Ascending aorta (tissue), 2 donors: Measurements from ENCODE around the gene BABAM2. TPM values are rescaled to one million over a fixed set of nuclear protein-coding genes. Genes with fewer than 3 reads are reported as not detected.

Experiments used
- DNase-seq, 2 donors: peaks; one replicate each; pipeline ENCODE4 v3.0.0-alpha.2; 2019; ENCODE audit warnings: low spot score in 2 of 2
- H3K27ac ChIP-seq, 2 donors: fragments of 200-600 bp; sonication (generic); one replicate each; pipeline ENCODE4 v1.5.1; 2016 to 2017; ENCODE audit warnings: mild to moderate bottlenecking in 1 of 2
- H3K27me3 ChIP-seq: fragments of 200-600 bp; sonication (generic); one replicate; pipeline ENCODE4 v1.5.1; 2017
- H3K36me3 ChIP-seq, 2 donors: fragments of 200-600 bp; sonication (generic); one replicate each; pipeline ENCODE4 v1.5.1; 2016
- H3K4me1 ChIP-seq, 2 donors: fragments of 200-600 bp; sonication (generic); one replicate each; pipeline ENCODE4 v1.5.1; 2016 to 2017; ENCODE audit warnings: mild to moderate bottlenecking in 1 of 2
- H3K4me3 ChIP-seq, 2 donors: fragments of 200-600 bp; sonication (generic); one replicate each; pipeline ENCODE4 v1.5.1; 2016 to 2017; ENCODE audit warnings: mild to moderate bottlenecking in 1 of 2
- H3K9me3 ChIP-seq, 2 donors: fragments of 200-600 bp; sonication (generic); one replicate each; pipeline ENCODE4 v1.5.1; 2016
- CTCF ChIP-seq, 3 experiments: fragments of 200-600 bp in 2 of 3; fragments of 450-650 bp in 1 of 3; sonication (generic) in 2 of 3; IDR thresholded peaks; one replicate each; pipeline ENCODE4 v1.5.1; 2016 to 2019; ENCODE audit warnings: antibody characterized with exemption in 3 of 3, mild to moderate bottlenecking in 1 of 3, moderate library complexity in 1 of 3
- intact Hi-C: fragments of 100-400 bp; cut with DNase I; formaldehyde crosslinking; loops from one replicate; pipeline ENCODE4 v1.15.1; 2023
- total RNA-seq: library from RNA; depleted of rRNA; stranded (reverse); fragments of >200 nt; gene quantifications from one replicate; pipeline ENCODE4 v1.1.0, GENCODE V29; 2016

Gene BABAM2
- total RNA-seq, 1 donor from 2014 or later = 19.6 TPM

DNA sequence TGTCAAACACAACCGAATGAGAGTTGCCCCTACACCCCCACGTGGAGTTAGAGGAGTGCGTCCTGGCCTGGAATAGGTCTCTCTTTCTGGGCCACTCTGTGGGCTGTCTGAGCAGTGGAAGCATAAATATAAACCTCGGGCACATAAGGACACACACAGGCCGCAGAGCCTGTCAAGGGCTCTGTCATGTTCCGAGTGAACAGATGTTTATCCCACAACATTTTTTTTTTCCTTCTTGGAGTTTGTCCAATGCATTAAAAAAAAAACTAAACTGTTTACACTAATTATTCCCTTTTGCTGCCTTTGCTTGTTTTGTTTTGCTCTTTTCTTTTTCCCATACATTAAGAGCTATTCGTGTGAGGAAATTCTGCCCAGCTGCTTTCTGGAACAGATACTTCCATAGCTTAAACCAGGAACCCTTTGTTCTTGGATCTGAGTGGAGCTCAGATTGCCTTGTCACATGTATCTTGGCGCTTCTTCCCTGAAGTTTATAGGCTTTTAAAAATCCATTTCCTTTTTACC is 273.8 kb downstream of the BABAM2 start:
- Histone ChIP-seq H3K27me3 (no peaks in the 10 kb centered on the region), H3K9me3 (no peaks in the 10 kb centered on the region), H3K27ac (no peak overlapping the region), H3K4me1 (peaks cover 0 to 5% of the 10 kb centered on the region in 2 donors), H3K4me3 (no peak overlapping the region), H3K36me3 (no peaks in the 10 kb centered on the region)
- DNase-seq = no peak
- intact Hi-C loops = no loop called here
- no peak for TF ChIP-seq CTCF (IDR thresholded peaks at IDR 0.05)

DNA sequence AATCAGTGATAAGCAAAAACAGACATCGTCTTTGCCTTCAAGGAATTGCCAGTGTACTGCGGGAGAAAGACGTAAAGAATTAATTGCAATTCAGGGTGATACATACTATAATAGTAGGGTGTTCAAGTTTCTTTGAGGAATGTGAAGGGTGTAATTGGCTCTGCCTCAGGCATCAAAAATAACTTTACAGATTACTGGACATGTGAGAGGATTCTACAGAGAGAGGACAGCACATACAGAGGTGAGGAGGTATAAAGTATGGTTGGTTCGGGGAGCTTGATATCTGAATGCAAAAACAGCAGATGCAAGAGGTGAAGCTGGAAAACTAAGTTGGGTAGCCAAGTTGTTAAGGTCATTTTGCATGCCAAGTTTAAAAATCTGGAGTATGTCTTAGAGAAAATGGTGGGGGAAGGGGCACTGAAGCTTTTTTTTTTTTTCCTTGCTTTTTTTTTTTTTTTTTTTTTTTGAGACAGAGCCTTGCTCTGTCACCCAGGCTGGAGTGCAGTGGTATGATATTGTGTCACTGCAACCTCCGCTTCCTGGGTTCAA is 274.6 kb downstream of the BABAM2 start:
- no peaks in the 10 kb centered on the region for H3K9me3 ChIP-seq
- intact Hi-C loops = no loop called here
- no peak overlapping the region for H3K27ac ChIP-seq
- peaks cover 0 to 5% of the 10 kb centered on the region in 2 donors for H3K4me1 ChIP-seq
- H3K36me3 ChIP-seq = no peaks in the 10 kb centered on the region
- no peaks in the 10 kb centered on the region for H3K27me3 ChIP-seq
- no peak for DNase-seq
- H3K4me3 ChIP-seq = no peak overlapping the region
- TF ChIP-seq CTCF (IDR thresholded peaks at IDR 0.05) = no peak

DNA sequence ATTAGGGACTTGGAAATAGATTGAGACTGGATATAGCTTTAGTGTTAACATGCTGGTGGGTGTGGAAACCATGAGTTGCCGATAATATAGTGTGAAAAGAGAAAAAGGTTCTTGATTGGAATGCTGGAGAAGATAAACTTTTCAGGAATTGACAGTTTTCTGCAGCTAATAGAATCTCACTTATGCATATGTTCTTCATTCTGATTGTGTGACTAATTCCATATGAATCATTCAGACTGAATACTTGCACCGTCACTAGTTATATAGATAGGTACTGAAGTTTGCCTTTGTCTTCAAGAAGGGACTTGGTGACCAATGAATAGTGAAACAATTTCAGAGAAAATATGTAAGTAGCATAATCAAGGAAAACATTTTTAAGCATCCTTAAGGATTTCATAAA is 276.4 kb downstream of the BABAM2 start:
- H3K27me3 ChIP-seq = no peaks in the 10 kb centered on the region
- intact Hi-C loops = no loop called here
- no peak for TF ChIP-seq CTCF (IDR thresholded peaks at IDR 0.05)

GRCh38 chr2:28168376-28168775 is 277.8 kb downstream of the BABAM2 start:
- no peak for TF ChIP-seq CTCF (IDR thresholded peaks at IDR 0.05)
- H3K36me3 ChIP-seq = no peaks in the 10 kb centered on the region
- no peak for DNase-seq
- H3K27me3 ChIP-seq = no peaks in the 10 kb centered on the region
- H3K4me3 ChIP-seq = no peak overlapping the region
- no peaks in the 10 kb centered on the region for H3K9me3 ChIP-seq
- H3K4me1 ChIP-seq = peaks cover 0 to 5% of the 10 kb centered on the region in 2 donors
- intact Hi-C loops = no loop called here
- H3K27ac ChIP-seq = no peak overlapping the region

More for the DNA sequence above, 276.4 kb downstream of the BABAM2 start:
- Histone ChIP-seq H3K36me3 (no peaks in the 10 kb centered on the region), H3K4me1 (peaks cover 0 to 5% of the 10 kb centered on the region in 2 donors), H3K9me3 (no peaks in the 10 kb centered on the region), H3K4me3 (no peak overlapping the region), H3K27ac (no peak overlapping the region)
- DNase-seq = no peak

GRCh38 chr2:28169492-28169891 is 279.0 kb downstream of the BABAM2 start:
- TF ChIP-seq CTCF (IDR thresholded peaks at IDR 0.05) = no peak
- intact Hi-C loops = no loop called here
- Histone ChIP-seq H3K27ac (no peak overlapping the region), H3K4me1 (no peaks in the 10 kb centered on the region), H3K27me3 (no peaks in the 10 kb centered on the region), H3K9me3 (no peaks in the 10 kb centered on the region), H3K4me3 (no peak overlapping the region), H3K36me3 (no peaks in the 10 kb centered on the region)
- DNase-seq = no peak
